Adrenal gland (tissue), 12 donors: Measurements from ENCODE around the gene CEBPE. TPM values are rescaled to one million over a fixed set of nuclear protein-coding genes. Genes with fewer than 3 reads are reported as not detected.

ENCODE experiments used
- DNase-seq, 7 donors: peaks; one replicate each; pipeline ENCODE4 v3.0.0-alpha.2; 2019 to 2020
- H3K27ac ChIP-seq, 5 donors: fragments of 200-600 bp; sonication (generic) in 4 of 5; 1 replicate in 3 of 5; 2 replicates in 2 of 5; pipeline versions ENCODE4 v1.5.1 to v1.8.0; 2016 to 2020; ENCODE audit warnings: mild to moderate bottlenecking in 1 of 5
- H3K27me3 ChIP-seq: fragments of 200-600 bp; 2 replicates; pipeline ENCODE4 v1.8.0; 2021
- H3K36me3 ChIP-seq, 2 donors: fragments of 200-600 bp; replicated peaks in 1 of 2; 1 replicate in 1 of 2; 2 replicates in 1 of 2; pipeline versions ENCODE4 v1.5.1 to v1.8.0; 2018 to 2022
- H3K4me1 ChIP-seq, 2 donors: fragments of 200-600 bp; replicated peaks in 1 of 2; 1 replicate in 1 of 2; 2 replicates in 1 of 2; pipeline versions ENCODE4 v1.5.1 to v1.8.0; 2018 to 2021
- H3K4me3 ChIP-seq, 4 donors: fragments of 200-600 bp; sonication (generic) in 3 of 4; one replicate each; pipeline ENCODE4 v1.5.1; 2016 to 2018
- H3K9me3 ChIP-seq, 3 donors: fragments of 200-600 bp; sonication (generic) in 1 of 3; replicated peaks in 1 of 3; 1 replicate in 2 of 3; 2 replicates in 1 of 3; pipeline versions ENCODE4 v1.5.1 to v1.8.0; 2016 to 2021
- POLR2A ChIP-seq, 2 donors: fragments of 450-650 bp; IDR thresholded peaks; one replicate each; pipeline ENCODE4 v1.6.1; 2017; ENCODE audit warnings: antibody characterized with exemption in 2 of 2, mild to moderate bottlenecking in 2 of 2, moderate library complexity in 1 of 2
- WGBS, 4 donors: extraction: QIAGEN DNeasy Blood & Tissue Kit in 2 of 4; methylation state at CpG; one replicate each; pipeline versions ENCODE4 v1.1.5 to v1.1.7; 2013 to 2017; 5-methylcytosine and 5-hydroxymethylcytosine counted together
- intact Hi-C, 2 donors: fragments of 100-400 bp; cut with DNase I; formaldehyde crosslinking; loops; one replicate each; pipeline versions ENCODE4 v1.14.1 to v1.15.0; 2022 to 2023
- polyA plus RNA-seq, 3 donors: library from polyadenylated mRNA; stranded (reverse); fragments of 200-250 nt in 2 of 3; fragments of 350-450 nt in 1 of 3; fragmentation: Illumina TruSeq in 1 of 3; extraction: RNeasy Lipid Tissue Mini Kit (QIAGEN cat#74804) in 1 of 3; gene quantifications; one replicate each; pipeline ENCODE4 v1.2.3, GENCODE V29; 2013 to 2014
- total RNA-seq, 9 donors: library from RNA; depleted of rRNA in 4 of 9; stranded (reverse); fragments of >200 nt in 4 of 9; fragments of 120-200 nt in 1 of 9; fragmentation: NEBNext Ultra II Directional in 1 of 9; extraction: Animal tissue kit (Norgen Biotek cat#: 25700) in 1 of 9; gene quantifications; one replicate each; pipeline versions ENCODE4 v1.1.0 to v1.2.4, GENCODE V29; 2013 to 2023
- TF ChIP-seq, protein P1 (sequence below), 6 experiments: fragments of 450-650 bp in 4 of 6; fragments of 200-600 bp in 2 of 6; sonication (generic) in 1 of 6; IDR thresholded peaks; 1 replicate in 5 of 6; 2 replicates in 1 of 6; pipeline versions ENCODE4 v1.5.1 to v1.8.0; 2016 to 2021; ENCODE audit warnings: antibody characterized with exemption in 6 of 6, mild to moderate bottlenecking in 2 of 6, moderate library complexity in 1 of 6
- donor health status: healthy with polysubstance abuse.
- donor health status: Bipolar disorder and iron deficiency.
- donor health status: DM: yes; HTN: yes; CAD: no.
- donor health status: DM: no; HTN: no; CAD: no.
- donor health status: DM: no; HTN: no; CAD: no.
- donor health status: DM: yes; HTN: yes; CAD: no.

The CEBPE gene
- total and polyA plus RNA-seq, 12 donors = 0.03 to 0.40 (median 0.15) TPM; not detected in 9

GRCh38 chr14:23125933-23126524 is 7.0 kb upstream of the CEBPE start:
- Histone ChIP-seq H3K27me3 (no peaks in the 10 kb centered on the region), H3K4me3 (no peak overlapping the region), H3K27ac (no peak overlapping the region), H3K9me3 (no peaks in the 10 kb centered on the region), H3K4me1 (peaks cover 0 to 20% of the 10 kb centered on the region in 2 donors), H3K36me3 (peaks cover 0 to 11% of the 10 kb centered on the region in 2 donors)
- intact Hi-C loops = loop anchor here in 1 of 2 donors (10.0 kb wide), 1 partner anchor 169 kb away; no protein-coding TSS in a partner anchor
- DNase-seq = no peak
- TF ChIP-seq, protein P1, sequence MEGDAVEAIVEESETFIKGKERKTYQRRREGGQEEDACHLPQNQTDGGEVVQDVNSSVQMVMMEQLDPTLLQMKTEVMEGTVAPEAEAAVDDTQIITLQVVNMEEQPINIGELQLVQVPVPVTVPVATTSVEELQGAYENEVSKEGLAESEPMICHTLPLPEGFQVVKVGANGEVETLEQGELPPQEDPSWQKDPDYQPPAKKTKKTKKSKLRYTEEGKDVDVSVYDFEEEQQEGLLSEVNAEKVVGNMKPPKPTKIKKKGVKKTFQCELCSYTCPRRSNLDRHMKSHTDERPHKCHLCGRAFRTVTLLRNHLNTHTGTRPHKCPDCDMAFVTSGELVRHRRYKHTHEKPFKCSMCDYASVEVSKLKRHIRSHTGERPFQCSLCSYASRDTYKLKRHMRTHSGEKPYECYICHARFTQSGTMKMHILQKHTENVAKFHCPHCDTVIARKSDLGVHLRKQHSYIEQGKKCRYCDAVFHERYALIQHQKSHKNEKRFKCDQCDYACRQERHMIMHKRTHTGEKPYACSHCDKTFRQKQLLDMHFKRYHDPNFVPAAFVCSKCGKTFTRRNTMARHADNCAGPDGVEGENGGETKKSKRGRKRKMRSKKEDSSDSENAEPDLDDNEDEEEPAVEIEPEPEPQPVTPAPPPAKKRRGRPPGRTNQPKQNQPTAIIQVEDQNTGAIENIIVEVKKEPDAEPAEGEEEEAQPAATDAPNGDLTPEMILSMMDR (IDR thresholded peaks at IDR 0.05) = no peak
- TF ChIP-seq POLR2A (IDR thresholded peaks at IDR 0.05) = no peak
- WGBS, 4 donors = 77 to 91% (median 84%) methylated on average over 9 of the region's 9 CpGs

DNA sequence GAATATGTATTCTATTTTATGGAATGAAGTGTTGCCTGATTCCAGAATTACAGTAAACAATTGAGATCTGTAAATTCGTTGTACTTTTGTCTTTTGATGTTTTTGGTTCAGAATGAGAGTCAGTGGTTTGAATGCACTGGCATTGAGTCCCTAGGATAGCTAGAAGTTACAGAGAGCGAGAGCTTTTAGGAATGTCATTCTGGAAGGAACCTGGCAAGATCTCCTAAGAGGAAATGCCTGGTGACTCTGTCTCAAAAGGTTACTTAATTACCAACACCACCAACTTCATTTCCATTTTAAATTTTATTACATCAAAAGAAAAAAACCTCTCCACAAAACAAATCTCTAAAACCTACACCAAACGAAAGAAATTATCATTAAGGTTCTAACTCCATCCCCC is 6.0 kb upstream of the CEBPE start:
- Histone ChIP-seq H3K27ac (no peak overlapping the region), H3K27me3 (no peaks in the 10 kb centered on the region), H3K4me3 (no peak overlapping the region), H3K36me3 (peaks cover 0 to 11% of the 10 kb centered on the region in 2 donors), H3K9me3 (no peaks in the 10 kb centered on the region), H3K4me1 (peaks cover 0 to 16% of the 10 kb centered on the region in 2 donors)
- no peak for TF ChIP-seq POLR2A (IDR thresholded peaks at IDR 0.05)
- TF ChIP-seq, protein P1 (IDR thresholded peaks at IDR 0.05) = no peak
- WGBS, 4 donors = 56 to 74% (median 64%) methylated on average over 3 of the region's 3 CpGs
- no peak for DNase-seq
- intact Hi-C loops = loop anchor here in 1 of 2 donors (10.0 kb wide), 1 partner anchor 170 kb away; no protein-coding TSS in a partner anchor

GRCh38 chr14:23124337-23124954 is 5.4 kb upstream of the CEBPE start:
- Histone ChIP-seq H3K4me1 (peaks cover 0 to 16% of the 10 kb centered on the region in 2 donors), H3K27me3 (no peaks in the 10 kb centered on the region), H3K4me3 (no peak overlapping the region), H3K36me3 (peaks cover 0 to 11% of the 10 kb centered on the region in 2 donors), H3K27ac (no peak overlapping the region), H3K9me3 (no peaks in the 10 kb centered on the region)
- no peak for DNase-seq
- TF ChIP-seq, protein P1 (IDR thresholded peaks at IDR 0.05) = no peak
- TF ChIP-seq POLR2A (IDR thresholded peaks at IDR 0.05) = no peak
- WGBS, 4 donors = 91 to 94% (median 92%) methylated on average over 13 of the region's 13 CpGs
- intact Hi-C loops = loop anchor here in 1 of 2 donors (10.0 kb wide), 1 partner anchor 170 kb away; no protein-coding TSS in a partner anchor

DNA sequence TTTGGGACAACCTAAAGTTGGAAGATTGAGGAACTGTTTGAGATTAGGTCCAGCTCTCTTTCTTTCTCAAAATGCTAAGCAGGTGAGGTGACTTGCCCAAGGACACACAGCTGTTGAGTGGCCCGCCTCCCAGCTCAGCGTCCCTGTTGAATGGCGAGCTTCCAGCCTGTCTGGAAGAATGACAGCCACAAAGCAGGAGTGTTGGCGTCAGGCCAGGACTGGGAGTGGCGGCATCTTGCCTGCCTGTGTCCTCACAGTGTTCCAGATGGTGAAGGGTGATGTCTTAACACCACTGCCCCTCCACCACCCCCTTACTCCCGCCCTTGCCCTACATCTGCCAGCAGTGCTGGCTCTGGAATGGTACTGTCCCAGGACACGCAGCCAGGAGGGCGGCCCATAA is 4.4 kb upstream of the CEBPE start:
- 29 to 44% (median 37%) methylated on average over 3 to 8 of the region's 8 CpGs for WGBS, 4 donors

More for the DNA sequence above, 4.4 kb upstream of the CEBPE start:
- intact Hi-C loops = loop anchor here in 1 of 2 donors (10.0 kb wide), 1 partner anchor 171 kb away; no protein-coding TSS in a partner anchor
- Histone ChIP-seq H3K27ac (no peak overlapping the region), H3K4me1 (peaks cover 0 to 16% of the 10 kb centered on the region in 2 donors), H3K36me3 (peaks cover 0 to 8% of the 10 kb centered on the region in 2 donors), H3K27me3 (no peaks in the 10 kb centered on the region), H3K4me3 (no peak overlapping the region), H3K9me3 (no peaks in the 10 kb centered on the region)
- no peak for TF ChIP-seq POLR2A (IDR thresholded peaks at IDR 0.05)
- TF ChIP-seq, protein P1 (IDR thresholded peaks at IDR 0.05) = no peak
- peak; percentile 66 to 92 (median 78) for DNase-seq
